ENCODE measurements around the gene DNAJB6.

DNA sequence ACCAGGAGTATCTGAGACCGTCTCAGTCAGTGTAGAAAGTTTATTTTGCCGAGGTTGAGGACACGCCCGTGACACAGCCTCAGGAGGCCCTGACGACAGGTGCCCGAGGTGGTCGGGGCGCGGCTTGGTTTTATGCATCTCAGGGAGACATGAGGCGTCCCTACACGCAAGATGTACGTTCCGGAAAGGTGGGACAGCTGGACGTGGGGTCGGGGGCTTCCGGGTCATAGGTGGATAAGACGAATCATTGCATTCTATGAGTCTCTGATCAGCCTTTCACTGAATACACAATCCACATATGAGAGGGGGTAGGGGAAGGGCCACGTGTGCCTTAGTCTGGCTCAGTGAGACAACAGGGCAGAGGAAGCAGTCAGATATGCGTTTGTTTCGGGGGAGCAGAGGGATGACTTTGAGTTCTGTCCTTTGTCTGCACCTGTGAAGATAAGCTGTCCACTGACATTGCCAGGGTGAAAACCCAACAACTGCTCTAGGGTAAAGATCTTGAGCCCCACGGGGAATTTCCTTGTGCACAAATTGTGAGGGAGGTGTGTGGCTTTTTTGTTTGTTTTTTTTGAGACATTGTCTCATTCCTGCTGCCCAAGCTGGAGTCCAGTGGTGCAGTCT, 66.2 kb downstream of the DNAJB6 start:
- TF ChIP-seq POLR2A (IDR thresholded peaks at IDR 0.05) (no peak), CTCF (IDR thresholded peaks at IDR 0.05) (no peak)

All from uterus (tissue), 2 donors.